ENCODE data around the gene DCLK2.

DCLK2 gene

GRCh38 chr4:150123087-150123486 lies 44.8 kb downstream of the DCLK2 start:
- H3K4me3 ChIP-seq (ENCODE audit: low read depth, low read length): no peak overlapping the region
- DNase-seq (ENCODE audit: low read depth): no peak
- TF ChIP-seq MYC (IDR thresholded peaks at IDR 0.05; ENCODE audit: low read depth, low read length) (no peak), CTCF (IDR thresholded peaks at IDR 0.05; ENCODE audit: low read depth, low read length) (no peak), POLR2A (IDR thresholded peaks at IDR 0.05; ENCODE audit: extremely low read depth, insufficient read length) (no peak)
- TF ChIP-seq, protein P1, sequence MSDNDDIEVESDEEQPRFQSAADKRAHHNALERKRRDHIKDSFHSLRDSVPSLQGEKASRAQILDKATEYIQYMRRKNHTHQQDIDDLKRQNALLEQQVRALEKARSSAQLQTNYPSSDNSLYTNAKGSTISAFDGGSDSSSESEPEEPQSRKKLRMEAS (IDR thresholded peaks at IDR 0.05; ENCODE audit: low read depth, low read length): no peak

DNA sequence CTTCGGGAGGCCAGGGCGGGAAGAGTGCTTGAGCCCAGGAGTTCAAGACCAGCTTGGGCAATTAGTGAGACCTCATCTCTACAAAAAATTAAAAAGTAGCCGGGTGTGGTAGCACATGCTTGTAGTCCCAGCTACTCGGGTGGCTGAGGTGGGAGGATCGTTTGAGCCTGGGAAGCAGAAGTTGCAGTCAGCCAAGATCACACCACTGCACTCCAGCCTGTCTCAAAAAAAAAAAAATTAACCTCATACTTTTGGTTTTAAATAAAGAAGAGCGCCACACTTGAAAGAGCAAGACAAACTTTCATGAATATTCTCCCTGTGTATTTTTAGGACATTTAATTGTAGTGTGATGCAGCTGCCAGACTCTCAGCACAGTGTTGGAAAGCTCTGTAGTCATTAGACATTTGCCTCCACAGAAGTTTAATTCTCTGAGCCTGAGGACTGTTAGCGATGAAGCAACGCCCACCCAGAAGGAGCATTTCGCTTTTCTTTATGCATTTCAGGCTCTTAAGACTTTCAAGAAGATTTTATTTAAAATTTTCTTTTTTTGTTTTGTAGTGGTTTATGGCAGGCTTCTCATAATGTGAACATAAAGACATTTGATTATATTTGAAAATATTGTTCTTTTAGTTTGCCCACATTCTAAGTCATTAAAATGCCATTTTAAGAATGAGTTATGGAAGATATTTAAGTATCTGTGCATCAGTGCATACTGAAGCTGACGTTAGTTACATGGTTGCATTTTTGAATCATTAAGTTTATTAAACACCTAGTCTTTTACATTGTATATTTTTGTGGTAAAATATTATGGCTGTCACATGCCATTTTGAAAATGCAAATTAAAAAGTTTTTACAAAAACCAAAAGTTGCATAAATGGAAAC lies 45.8 kb downstream of the DCLK2 start:
- DNase-seq (ENCODE audit: low read depth): no peak
- no peak for TF ChIP-seq POLR2A (IDR thresholded peaks at IDR 0.05; ENCODE audit: extremely low read depth, insufficient read length)
- no peak for TF ChIP-seq MYC (IDR thresholded peaks at IDR 0.05; ENCODE audit: low read depth, low read length)
- TF ChIP-seq, protein P1 (IDR thresholded peaks at IDR 0.05; ENCODE audit: low read depth, low read length): no peak
- TF ChIP-seq CTCF (IDR thresholded peaks at IDR 0.05; ENCODE audit: low read depth, low read length): no peak

DNA sequence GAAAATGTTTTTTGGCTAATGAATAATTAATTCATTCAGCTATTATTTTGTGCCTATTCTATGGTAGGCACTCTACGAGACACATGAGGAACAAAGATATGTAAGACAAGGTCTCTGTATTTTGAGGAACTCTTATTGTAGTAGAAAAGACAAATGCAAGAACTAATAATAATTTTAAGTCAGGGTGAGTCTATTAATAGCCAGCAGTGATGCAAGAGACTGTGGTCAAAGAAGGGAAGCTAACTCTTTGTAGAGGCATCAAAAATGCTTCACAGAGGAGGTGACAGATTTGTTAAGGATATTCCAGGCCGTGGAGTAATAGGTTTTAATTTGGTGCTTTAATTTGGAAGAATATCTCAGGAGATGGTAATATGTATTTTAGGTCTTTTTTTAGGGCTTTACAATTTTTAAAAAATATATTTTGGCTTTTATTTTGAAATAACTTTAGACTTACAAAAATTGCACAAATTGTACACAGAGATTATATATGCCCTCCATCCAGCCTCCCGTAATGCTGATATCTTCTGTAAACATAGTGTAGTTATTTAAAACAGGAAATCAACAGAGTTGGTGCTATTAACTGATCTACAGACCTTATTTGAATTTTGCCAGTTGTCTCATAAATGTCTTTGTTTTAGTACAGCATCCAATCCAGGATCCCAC lies 48.1 kb downstream of the DCLK2 start:
- TF ChIP-seq CTCF (IDR thresholded peaks at IDR 0.05; ENCODE audit: low read depth, low read length): no peak
- TF ChIP-seq POLR2A (IDR thresholded peaks at IDR 0.05; ENCODE audit: extremely low read depth, insufficient read length): no peak
- no peak for TF ChIP-seq MYC (IDR thresholded peaks at IDR 0.05; ENCODE audit: low read depth, low read length)
- TF ChIP-seq, protein P1 (IDR thresholded peaks at IDR 0.05; ENCODE audit: low read depth, low read length): no peak
- peak; percentile 49 for DNase-seq (ENCODE audit: low read depth)
- H3K4me3 ChIP-seq (ENCODE audit: low read depth, low read length): no peak overlapping the region

More for the DNA sequence above, 45.8 kb downstream of the DCLK2 start:
- no peak overlapping the region for H3K4me3 ChIP-seq (ENCODE audit: low read depth, low read length)

DNA sequence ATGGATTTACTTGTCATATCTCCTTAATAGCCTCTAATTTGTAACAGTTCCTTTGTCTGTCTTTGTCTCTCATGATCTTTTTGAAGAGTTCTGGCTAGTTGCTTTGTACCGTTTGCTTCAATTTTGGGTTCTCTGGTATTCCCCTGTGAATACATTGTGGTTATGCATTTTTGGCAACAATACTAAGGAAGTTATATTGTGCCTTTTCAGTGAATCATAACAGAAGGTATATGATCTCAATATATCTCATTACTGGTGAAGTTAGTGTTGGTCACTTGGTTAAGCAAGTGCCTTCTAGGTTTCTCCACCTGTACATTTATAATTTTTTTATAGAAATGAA lies 48.6 kb downstream of the DCLK2 start:
- no peak overlapping the region for H3K4me3 ChIP-seq (ENCODE audit: low read depth, low read length)
- DNase-seq (ENCODE audit: low read depth): no peak
- TF ChIP-seq MYC (IDR thresholded peaks at IDR 0.05; ENCODE audit: low read depth, low read length) (no peak), POLR2A (IDR thresholded peaks at IDR 0.05; ENCODE audit: extremely low read depth, insufficient read length) (no peak), CTCF (IDR thresholded peaks at IDR 0.05; ENCODE audit: low read depth, low read length) (no peak)
- TF ChIP-seq, protein P1 (IDR thresholded peaks at IDR 0.05; ENCODE audit: low read depth, low read length): no peak

GRCh38 chr4:150127757-150128156 lies 49.5 kb downstream of the DCLK2 start:
- H3K4me3 ChIP-seq (ENCODE audit: low read depth, low read length): no peak overlapping the region
- DNase-seq (ENCODE audit: low read depth): no peak
- TF ChIP-seq MYC (IDR thresholded peaks at IDR 0.05; ENCODE audit: low read depth, low read length) (no peak), CTCF (IDR thresholded peaks at IDR 0.05; ENCODE audit: low read depth, low read length) (no peak), POLR2A (IDR thresholded peaks at IDR 0.05; ENCODE audit: extremely low read depth, insufficient read length) (no peak)
- TF ChIP-seq, protein P1 (IDR thresholded peaks at IDR 0.05; ENCODE audit: low read depth, low read length): no peak
